Measurements from ENCODE around the gene GRIN2B. TPM values are rescaled to one million over a fixed set of nuclear protein-coding genes. Genes with fewer than 3 reads are reported as not detected.

The GRIN2B gene
- total RNA-seq, 4 donors from 2014 or later: under 0.01 to 2.5 (median 0.38) TPM

GRCh38 chr12:13959131-13959723 is 22.2 kb downstream of the GRIN2B start:
- Histone ChIP-seq H3K4me3 (no peak overlapping the region), H3K36me3 (no peaks in the 10 kb centered on the region), H3K27me3 (no peaks in the 10 kb centered on the region), H3K27ac (no peak overlapping the region), H3K9me3 (no peaks in the 10 kb centered on the region), H3K4me1 (no peaks in the 10 kb centered on the region)
- peak in 1 of 3 donors; percentile 54 for DNase-seq
- TF ChIP-seq CTCF (IDR thresholded peaks at IDR 0.05) (no peak), POLR2A (IDR thresholded peaks at IDR 0.05) (no peak)

GRCh38 chr12:13957576-13957975 is 23.8 kb downstream of the GRIN2B start:
- Histone ChIP-seq H3K27me3 (no peaks in the 10 kb centered on the region), H3K4me3 (no peak overlapping the region), H3K9me3 (no peaks in the 10 kb centered on the region), H3K36me3 (no peaks in the 10 kb centered on the region), H3K4me1 (no peaks in the 10 kb centered on the region), H3K27ac (no peak overlapping the region)
- TF ChIP-seq POLR2A (IDR thresholded peaks at IDR 0.05) (no peak), CTCF (IDR thresholded peaks at IDR 0.05) (no peak)
- DNase-seq: no peak

- Histone ChIP-seq H3K27me3 (no peaks in the 10 kb centered on the region), H3K4me1 (no peaks in the 10 kb centered on the region), H3K4me3 (no peak overlapping the region), H3K27ac (no peak overlapping the region), H3K9me3 (no peaks in the 10 kb centered on the region), H3K36me3 (no peaks in the 10 kb centered on the region)
- DNase-seq: no peak
- TF ChIP-seq CTCF (IDR thresholded peaks at IDR 0.05) (no peak), POLR2A (IDR thresholded peaks at IDR 0.05) (no peak)
Observed at GRCh38 chr12:13956060-13956590, 25.3 kb downstream of the GRIN2B start.

- Histone ChIP-seq H3K4me3 (no peak overlapping the region), H3K27me3 (no peaks in the 10 kb centered on the region), H3K27ac (no peak overlapping the region), H3K4me1 (no peaks in the 10 kb centered on the region), H3K9me3 (no peaks in the 10 kb centered on the region), H3K36me3 (no peaks in the 10 kb centered on the region)
- TF ChIP-seq CTCF (IDR thresholded peaks at IDR 0.05) (no peak), POLR2A (IDR thresholded peaks at IDR 0.05) (no peak)
- DNase-seq: no peak
Observed at GRCh38 chr12:13952096-13952495, 29.3 kb downstream of the GRIN2B start.

GRCh38 chr12:13950502-13950901 is 30.9 kb downstream of the GRIN2B start:
- H3K4me3 ChIP-seq: no peak overlapping the region
- H3K4me1 ChIP-seq: no peaks in the 10 kb centered on the region
- TF ChIP-seq CTCF (IDR thresholded peaks at IDR 0.05) (no peak), POLR2A (IDR thresholded peaks at IDR 0.05) (no peak)
- H3K27me3 ChIP-seq: no peaks in the 10 kb centered on the region
- H3K27ac ChIP-seq: no peak overlapping the region
- peak in 1 of 3 donors; percentile 62 for DNase-seq
- H3K9me3 ChIP-seq: no peaks in the 10 kb centered on the region
- no peaks in the 10 kb centered on the region for H3K36me3 ChIP-seq
